Suppressor macrophage treated with lipopolysaccharide for 4 hours (primary cell): ENCODE data around the gene ELK3.

ENCODE experiments used
- DNase-seq: peaks from one replicate; pipeline ENCODE4 v3.0.0-alpha.2; 2020

ELK3 gene

DNA sequence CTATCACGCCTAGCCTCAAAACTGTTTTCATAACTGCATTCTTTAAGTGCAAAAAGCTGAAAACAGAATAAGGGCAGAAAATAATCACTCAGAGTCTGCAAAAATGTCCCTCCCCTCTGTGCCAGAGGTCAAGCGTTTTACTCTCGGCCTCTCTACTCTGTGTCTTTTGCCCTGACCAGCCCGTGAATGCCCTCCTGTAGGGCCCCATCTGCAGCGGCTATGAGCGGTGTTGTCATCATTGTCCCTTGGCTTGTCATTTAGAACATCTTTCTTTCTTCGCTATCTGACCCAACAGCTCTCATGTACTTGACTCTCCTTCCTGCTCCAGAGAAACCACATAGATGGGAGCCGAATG lies 21.7 kb downstream of the ELK3 start:
- no peak for DNase-seq

- DNase-seq = no peak
These were observed 25.0 kb downstream of the ELK3 start for GRCh38 chr12:96218989-96219678.

DNA sequence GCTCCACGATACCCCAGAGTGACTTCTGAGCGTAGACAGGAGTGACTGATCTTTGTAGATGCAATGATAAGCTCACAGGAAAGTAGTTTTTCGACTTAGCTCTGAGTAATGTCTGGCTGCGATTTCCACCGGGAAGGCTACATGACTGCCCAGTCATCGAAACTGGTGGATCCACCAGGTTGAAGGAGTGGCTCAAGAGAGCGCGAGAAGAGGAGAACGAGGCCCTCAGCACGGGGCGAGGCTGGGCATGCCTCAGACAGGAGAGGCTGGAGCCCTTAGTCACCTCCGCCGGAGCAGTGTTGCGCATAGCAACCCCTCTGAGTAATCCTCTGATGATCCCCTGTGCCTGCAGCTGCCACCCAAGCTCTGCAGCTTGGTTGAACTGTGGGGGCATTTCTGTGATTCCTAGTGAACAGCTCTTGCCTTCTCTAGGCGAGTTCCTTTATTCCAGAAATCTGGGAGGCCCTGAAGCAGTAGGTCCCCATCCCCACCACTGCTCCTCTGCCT lies 25.6 kb downstream of the ELK3 start:
- DNase-seq = peak; percentile 55

- no peak for DNase-seq
These were observed 26.7 kb downstream of the ELK3 start for GRCh38 chr12:96220902-96221301.

- no peak for DNase-seq
These were observed 27.2 kb downstream of the ELK3 start for GRCh38 chr12:96221391-96221790.

DNA sequence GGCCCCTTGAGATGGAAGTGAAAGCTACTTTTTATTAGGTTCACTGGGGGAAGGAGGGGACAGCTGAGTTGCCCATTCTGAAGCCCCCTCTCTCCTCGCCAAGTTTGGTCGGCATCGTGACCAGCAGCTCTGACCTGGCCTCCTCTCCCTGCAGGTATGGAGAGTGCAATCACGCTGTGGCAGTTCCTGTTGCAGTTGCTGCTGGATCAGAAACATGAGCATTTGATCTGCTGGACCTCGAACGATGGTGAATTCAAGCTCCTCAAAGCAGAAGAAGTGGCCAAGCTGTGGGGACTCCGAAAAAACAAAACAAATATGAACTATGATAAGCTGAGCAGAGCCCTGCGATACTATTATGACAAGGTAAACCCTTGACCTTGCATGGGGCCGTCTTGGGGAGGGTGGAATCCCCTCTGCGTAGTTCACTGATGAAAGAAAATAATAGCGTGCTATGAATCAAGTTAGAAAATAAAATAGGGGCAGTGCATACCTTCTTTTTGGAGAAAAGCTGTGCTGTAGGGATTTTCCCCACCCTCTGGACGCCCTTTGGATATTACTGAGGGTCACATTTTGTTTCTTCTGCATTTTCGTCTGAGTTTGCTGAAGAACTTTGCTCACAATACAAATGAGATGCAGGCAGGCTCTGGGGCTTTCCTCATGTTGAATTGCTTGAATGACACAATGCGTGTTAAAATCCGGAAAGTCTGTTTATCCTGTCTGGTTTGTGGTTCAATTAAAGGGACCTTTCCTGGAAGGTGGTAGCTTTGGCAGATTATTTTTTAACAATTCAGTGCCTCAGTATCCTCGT lies 29.4 kb downstream of the ELK3 start:
- peak; percentile 73 for DNase-seq

DNA sequence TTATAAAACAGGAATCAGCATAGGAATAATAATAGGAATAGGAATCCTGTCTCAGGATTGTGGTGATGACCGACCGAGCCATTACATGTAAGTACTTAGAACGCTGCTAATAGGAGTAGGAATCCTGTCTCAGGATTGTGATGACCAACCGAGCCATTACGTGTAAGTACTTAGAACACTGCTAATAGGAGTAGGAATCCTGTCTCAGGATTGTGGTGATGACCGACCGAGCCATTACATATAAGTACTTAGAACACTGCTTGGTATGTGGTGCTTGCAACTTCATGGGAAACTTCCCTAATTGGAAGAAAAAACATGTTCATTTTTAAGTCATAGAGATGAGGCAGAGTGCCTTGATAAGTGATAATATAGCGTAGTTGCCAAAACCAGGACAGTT lies 30.0 kb downstream of the ELK3 start:
- no peak for DNase-seq

- no peak for DNase-seq
These were observed 31.1 kb downstream of the ELK3 start for GRCh38 chr12:96225044-96225855.

- DNase-seq = no peak
These were observed 31.8 kb downstream of the ELK3 start for GRCh38 chr12:96225994-96226399.

- no peak for DNase-seq
These were observed 32.2 kb downstream of the ELK3 start for GRCh38 chr12:96226401-96226800.

DNA sequence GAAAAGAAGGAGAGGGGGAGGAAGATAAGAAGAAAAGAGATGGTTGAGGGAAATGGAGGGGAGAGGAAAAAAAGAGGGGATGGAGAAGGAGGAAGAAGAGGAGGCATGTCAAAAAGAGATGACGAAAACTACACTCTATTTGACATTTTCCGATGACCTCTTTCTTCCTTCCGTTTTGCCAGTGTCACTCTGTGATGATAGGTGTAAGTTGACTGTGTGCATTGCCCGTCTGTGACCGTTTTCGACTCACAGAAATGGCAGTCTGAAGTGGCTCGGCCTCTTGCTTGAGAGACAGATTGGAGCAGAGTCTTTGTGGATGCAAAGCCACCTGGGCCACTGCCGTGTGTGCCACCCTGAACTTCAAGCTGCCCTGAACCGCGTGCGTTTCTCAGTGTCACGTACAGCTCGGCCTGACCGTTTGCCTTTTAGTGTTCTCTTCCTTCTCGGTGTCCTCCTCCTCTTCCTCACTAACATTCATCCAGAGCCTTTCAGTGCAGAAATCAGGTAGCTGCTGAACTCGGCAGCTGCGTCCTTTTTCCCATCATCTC lies 32.7 kb downstream of the ELK3 start:
- DNase-seq = no peak

DNA sequence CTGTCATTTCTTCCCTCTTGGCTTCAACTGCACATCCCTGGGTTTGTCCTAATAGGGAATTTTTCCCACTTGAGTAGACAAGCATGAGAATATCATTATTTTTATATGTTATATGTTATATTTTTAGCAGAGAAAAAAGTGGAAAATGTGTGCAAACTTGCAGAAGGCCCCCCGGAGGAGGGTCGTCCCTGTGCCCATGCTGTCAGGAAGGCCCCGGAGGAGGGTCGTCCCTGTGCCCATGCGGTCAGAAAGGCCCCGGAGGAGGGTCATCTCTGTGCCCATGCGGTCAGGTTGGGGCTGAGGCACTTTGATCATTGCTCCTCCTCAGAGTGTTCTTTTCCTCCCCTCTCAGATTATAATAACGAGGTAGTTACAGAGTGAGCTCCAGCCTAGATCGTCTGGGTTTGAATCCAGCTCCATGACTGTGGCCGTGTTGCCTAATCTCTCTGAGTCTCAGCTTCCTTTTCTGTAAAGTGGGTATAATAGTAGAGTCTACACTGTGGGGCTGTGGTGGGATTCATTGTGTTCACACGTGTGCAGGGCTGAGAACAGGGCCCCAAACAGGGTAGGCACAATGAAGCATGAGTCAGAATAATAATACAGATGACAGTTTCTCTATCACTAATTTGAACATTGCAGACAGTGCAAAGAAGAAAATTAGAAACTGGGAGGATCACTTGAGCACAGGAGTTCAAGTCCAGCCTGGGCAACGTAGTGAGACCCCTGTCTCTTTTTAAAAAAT lies 33.4 kb downstream of the ELK3 start:
- DNase-seq = no peak

DNA sequence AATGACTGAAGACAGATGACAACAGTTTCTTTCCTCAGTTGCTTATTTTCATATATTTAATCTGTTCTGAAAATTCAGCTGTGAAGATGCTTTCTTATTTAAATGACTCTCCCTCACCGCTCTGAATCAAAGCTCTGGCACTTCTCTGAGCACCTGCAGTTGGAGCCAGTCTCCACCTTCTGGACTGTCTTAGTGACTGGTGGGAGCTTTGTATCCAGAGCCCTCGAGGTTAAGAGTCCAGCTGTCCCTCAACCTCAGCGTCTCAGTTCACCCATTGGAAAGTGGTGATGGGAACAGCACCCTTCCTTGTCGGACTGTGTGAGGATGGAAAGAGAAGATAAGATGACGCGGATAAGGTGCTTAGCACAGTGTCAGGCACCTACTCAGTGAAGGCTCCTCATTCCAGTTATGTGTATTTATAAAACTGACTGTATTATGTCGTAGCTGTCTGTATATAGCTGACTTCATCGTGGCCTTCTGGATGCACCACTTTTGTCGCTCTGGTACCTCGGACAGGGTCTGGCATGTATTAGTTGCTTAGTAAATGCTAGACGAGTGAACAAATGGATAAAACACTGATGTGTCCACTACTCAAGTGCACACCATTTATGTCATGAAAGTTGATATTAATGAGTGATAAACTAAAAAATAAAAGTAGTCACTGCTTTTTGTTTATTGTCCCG lies 34.5 kb downstream of the ELK3 start:
- DNase-seq = no peak

DNA sequence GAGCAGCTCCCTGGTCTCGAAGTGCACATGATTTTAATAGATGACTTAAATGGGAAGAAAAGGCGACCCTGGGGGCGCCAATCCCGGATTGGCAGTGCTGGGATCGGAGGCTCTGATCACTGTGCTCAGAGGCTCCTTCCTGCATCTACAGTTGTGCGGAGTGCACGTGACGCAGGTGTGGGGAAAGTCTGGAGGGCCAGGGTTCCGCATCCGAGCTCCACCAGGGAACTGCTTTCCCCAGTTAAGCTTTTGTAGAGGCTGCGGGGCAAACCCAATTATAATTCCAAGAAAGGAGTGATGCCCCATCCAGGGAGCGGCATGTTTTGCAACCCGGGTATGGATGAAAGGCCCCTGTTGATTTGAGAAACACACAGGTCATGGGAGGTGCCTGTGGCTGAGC lies 36.5 kb downstream of the ELK3 start:
- DNase-seq = no peak

GRCh38 chr12:96233168-96233567 lies 39.0 kb downstream of the ELK3 start:
- no peak for DNase-seq

DNA sequence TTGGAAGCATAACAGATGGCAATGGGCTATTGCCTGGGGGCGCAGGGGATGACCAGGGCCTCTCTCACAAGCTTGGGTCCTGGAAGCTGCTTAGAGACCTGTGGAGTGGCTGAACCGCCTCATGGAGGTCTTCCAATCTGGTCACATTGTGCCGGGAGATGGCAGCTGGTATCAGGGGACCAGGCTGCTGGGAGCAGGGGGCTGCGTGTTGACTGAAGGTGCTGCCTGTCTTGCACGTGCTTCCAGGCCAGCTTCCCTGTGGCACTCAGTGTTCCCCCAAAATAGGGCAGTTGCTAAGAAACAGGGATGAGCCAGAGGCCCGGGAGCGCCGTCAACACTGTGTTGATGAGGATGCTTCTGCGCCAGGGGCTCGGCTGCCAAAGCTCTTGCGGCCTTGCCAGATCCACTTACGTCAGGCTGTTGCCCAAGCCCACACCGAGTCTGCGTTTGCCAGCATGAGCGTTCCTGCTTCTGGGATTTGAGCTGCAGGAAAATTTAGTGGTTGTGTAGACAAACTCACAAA lies 39.8 kb downstream of the ELK3 start:
- no peak for DNase-seq

- no peak for DNase-seq
These were observed 40.7 kb downstream of the ELK3 start for GRCh38 chr12:96234591-96235483.

- no peak for DNase-seq
These were observed 41.3 kb downstream of the ELK3 start for GRCh38 chr12:96235484-96235826.

GRCh38 chr12:96236221-96236822 lies 42.1 kb downstream of the ELK3 start:
- no peak for DNase-seq

GRCh38 chr12:96237035-96237434 lies 42.9 kb downstream of the ELK3 start:
- no peak for DNase-seq
